VCaP (cell line): ENCODE data around the gene UBL4A.
A peak's percentile ranks its signal among the peaks of the same experiment; 100 is the strongest.

Source experiments
- H3K27ac ChIP-seq: fragments of 450-650 bp; 2 replicates; pipeline ENCODE4 v1.5.1; 2017
- TF ChIP-seq, protein P1 (sequence below): fragments of 450-650 bp; conservative IDR thresholded peaks from 2 replicates; pipeline ENCODE4 v1.5.1; 2017; ENCODE audit warnings: mild to moderate bottlenecking, moderate library complexity

The UBL4A gene

DNA sequence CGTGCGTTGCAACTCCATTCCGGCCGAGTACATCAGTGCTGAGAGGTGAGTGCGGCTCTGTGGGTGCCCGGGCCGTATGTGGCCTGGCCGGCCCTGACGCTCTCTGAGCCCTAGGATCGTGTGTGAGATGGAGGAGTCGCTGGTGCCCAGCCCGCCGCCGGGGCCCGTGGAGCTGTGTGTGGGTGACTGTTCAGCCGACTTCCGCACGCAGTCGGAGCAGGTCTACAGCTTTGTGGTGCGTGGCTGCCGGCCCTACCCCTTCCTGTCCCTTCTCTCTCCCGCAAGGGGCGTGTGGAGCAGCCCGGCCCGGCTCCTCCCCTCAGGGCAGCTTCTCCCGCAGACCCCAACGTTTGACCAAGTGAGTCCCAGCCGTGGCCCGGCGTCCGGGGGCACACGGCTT lies 20.4 kb downstream of the UBL4A start:
- no peak overlapping the region for H3K27ac ChIP-seq
- TF ChIP-seq, protein P1, sequence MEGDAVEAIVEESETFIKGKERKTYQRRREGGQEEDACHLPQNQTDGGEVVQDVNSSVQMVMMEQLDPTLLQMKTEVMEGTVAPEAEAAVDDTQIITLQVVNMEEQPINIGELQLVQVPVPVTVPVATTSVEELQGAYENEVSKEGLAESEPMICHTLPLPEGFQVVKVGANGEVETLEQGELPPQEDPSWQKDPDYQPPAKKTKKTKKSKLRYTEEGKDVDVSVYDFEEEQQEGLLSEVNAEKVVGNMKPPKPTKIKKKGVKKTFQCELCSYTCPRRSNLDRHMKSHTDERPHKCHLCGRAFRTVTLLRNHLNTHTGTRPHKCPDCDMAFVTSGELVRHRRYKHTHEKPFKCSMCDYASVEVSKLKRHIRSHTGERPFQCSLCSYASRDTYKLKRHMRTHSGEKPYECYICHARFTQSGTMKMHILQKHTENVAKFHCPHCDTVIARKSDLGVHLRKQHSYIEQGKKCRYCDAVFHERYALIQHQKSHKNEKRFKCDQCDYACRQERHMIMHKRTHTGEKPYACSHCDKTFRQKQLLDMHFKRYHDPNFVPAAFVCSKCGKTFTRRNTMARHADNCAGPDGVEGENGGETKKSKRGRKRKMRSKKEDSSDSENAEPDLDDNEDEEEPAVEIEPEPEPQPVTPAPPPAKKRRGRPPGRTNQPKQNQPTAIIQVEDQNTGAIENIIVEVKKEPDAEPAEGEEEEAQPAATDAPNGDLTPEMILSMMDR: no peak

DNA sequence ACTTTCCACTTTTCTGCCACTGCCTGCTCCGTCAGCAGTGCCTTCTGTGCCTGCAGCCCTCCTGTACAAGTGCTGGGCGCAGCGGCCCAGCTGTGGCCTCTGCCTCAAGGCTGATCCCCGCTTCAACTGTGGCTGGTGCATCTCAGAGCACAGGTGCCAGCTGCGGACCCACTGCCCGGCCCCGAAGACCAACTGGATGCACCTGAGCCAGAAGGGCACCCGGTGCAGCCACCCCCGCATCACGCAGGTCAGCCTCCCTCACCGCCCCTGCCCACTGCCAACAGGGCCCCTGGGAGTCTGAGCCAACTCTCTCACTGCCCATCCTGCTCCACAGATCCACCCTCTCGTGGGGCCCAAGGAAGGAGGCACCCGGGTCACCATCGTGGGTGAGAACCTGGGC lies 20.8 kb downstream of the UBL4A start:
- no peak overlapping the region for H3K27ac ChIP-seq
- TF ChIP-seq, protein P1: no peak

DNA sequence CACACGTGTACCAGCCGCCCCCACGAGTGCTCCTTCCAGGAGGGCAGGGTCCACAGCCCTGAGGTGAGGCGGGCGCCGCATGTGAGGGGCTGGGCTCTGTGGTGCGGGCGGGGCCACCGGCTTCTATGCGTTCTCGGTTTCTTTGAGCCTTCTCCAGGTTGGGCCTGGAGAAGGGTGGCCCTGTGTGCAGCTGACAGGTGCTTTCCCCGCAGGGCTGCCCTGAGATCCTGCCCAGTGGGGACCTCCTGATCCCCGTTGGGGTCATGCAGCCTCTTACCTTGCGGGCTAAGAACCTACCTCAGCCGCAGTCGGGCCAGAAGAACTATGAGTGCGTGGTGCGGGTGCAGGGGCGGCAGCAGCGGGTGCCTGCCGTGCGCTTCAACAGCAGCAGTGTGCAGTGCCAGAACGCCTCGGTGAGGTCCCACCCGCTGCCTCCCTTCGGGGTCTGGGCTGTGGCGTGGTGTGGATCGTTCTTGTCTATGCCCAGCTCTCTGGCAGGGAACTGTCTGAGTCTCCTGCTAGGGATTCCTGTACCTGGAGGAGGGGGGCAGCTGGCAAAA lies 21.5 kb downstream of the UBL4A start:
- TF ChIP-seq, protein P1: no peak
- no peak overlapping the region for H3K27ac ChIP-seq

DNA sequence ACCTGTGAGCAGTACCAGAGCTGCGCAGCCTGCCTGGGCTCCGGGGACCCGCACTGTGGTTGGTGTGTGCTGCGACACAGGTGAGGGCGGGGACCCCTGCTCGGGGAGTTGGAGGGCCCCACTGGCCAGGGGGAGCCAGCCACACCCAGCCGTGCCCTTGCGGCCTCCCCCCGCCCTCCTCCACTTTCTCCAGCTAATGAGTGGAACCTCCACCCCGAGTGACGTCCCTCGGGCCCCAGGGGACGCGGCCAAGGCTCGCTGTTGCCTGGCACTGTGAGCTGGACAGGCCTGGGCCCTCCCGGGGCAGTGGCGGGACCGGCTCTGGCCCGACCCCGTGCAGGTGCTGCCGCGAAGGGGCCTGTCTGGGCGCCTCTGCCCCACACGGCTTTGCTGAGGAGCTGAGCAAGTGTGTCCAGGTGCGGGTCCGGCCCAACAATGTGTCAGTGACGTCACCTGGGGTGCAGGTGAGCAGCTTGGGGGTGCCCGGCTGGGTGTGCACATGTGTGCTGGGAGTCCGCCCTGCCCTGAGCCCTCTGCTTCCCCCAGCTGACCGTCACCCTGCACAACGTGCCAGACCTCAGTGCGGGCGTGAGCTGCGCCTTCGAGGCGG lies 22.7 kb downstream of the UBL4A start:
- H3K27ac ChIP-seq: no peak overlapping the region
- TF ChIP-seq, protein P1: no peak

DNA sequence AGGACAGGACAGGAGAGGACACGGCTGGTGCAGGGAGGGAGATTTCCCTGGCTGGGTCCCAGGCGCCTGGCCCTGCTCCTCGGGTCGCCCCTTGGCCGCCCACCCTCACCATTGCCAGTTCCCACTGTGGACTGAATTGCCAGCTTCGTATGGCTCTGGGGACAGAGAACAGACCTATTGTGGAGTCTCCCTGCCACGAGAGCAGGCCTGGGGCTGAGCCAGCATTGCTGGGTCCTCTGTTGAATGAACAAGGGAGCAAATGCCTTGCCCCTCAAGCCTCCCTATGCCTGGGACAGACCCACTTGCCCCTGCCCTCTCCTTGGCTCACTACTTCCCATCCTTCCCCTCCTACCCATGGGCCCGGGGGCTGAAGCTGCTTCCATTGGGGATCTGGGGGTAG lies 24.0 kb downstream of the UBL4A start:
- H3K27ac ChIP-seq: no peak overlapping the region
- TF ChIP-seq, protein P1: no peak

DNA sequence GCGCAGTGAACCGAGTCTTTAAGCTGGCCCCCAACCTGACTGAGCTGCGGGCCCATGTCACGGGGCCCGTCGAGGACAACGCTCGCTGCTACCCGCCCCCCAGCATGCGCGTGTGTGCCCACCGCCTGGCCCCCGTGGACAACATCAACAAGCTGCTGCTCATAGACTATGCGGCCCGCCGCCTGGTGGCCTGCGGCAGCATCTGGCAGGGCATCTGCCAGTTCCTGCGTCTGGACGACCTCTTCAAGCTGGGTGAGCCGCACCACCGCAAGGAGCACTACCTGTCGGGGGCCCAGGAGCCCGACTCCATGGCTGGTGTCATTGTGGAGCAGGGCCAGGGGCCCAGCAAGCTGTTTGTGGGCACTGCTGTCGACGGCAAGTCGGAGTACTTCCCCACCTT lies 26.1 kb downstream of the UBL4A start:
- TF ChIP-seq, protein P1: no peak
- no peak overlapping the region for H3K27ac ChIP-seq

DNA sequence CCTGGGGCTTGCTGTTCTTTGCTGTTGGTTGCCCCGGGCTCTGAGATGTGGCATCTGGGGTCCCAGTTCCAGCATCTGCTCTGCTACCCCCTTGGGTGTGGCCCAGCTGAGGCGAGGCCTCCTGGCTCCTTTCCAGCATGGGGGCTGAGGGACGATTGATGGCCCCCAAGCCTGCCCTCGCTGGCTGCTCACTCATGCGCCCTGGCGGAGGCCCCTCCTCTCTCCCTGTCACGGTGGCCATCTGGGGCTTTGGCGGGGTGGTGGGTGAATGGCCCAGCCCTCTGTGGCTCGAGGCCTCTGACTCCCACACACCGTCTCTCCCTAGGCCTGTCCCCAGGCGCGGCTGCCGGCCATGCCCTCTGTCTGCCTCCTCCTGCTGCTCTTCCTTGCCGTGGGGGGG lies 26.6 kb downstream of the UBL4A start:
- H3K27ac ChIP-seq: peak overlapping the region; percentile 77; the same call in 1 of the 2 replicates

More for the DNA sequence above, 26.6 kb downstream of the UBL4A start:
- TF ChIP-seq, protein P1: no peak
